Measurements from ENCODE around the gene RNF223. TPM values are rescaled to one million over a fixed set of nuclear protein-coding genes. Genes with fewer than 3 reads are reported as not detected.
A peak's percentile ranks its signal among the peaks of the same experiment; 100 is the strongest.

The RNF223 gene
- total RNA-seq, 1 experiment from 2014 or later, result not detected

DNA sequence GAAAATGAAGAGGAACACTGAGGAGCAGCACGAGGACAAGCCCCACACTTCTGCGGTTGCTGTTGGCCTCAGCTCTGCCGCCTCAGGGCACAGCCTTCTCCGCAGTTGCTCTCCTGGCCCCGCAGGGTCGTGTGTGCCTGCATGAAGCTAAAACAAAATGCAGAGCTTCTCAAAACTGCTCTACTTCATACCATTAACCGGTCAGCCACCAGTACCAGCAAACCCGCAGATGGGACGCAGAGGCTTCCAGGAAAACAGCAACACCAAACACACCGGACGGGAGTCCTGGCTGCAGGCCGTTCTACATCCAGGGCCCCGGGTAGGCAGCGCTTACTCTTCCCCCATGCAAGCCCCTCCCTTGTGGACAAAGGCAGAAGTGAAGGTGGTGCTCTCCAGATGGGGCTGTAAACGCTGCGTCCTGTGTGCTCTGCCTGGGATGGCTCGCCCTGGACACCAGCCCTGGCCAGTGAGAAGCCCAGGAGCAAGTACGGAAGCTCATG, 48.9 kb upstream of the RNF223 start (continued):
- TF ChIP-seq, protein P1, sequence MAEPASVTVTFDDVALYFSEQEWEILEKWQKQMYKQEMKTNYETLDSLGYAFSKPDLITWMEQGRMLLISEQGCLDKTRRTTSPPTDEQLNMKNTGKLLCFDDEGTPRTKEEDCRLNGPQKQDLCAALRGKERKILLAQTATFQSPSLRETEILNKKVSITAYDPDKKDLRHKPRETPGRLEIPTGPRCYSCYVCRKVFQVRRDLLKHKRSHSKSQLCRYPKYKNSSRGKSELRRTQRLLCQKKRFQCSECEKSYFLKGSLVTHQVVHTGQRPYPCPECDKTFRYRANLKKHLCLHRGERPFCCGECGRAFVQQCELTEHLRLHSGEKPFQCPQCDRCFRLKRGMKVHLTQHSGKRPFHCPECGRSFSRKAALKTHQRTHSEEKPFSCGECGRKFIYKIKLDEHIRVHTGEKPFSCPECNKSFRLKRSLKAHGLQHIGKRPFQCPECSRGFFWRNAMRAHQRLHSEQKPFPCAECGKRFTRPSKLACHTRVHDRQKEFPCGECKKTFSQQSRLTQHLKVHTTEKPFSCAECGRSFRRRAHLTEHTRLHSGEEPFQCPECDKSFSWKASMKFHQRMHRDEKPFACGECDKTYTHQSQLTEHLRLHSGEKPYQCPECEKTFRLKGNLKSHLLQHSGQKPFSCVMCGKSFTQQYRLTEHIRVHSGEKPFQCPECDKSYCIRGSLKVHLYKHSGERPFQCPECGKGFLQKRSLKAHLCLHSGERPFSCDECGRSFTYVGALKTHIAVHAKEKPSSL (CRISPR knock-in tag; conservative IDR thresholded peaks at IDR 0.05), result no peak
- no peak for TF ChIP-seq NR3C1 (CRISPR knock-in tag; conservative IDR thresholded peaks at IDR 0.05; ENCODE audit: low read depth)

DNA sequence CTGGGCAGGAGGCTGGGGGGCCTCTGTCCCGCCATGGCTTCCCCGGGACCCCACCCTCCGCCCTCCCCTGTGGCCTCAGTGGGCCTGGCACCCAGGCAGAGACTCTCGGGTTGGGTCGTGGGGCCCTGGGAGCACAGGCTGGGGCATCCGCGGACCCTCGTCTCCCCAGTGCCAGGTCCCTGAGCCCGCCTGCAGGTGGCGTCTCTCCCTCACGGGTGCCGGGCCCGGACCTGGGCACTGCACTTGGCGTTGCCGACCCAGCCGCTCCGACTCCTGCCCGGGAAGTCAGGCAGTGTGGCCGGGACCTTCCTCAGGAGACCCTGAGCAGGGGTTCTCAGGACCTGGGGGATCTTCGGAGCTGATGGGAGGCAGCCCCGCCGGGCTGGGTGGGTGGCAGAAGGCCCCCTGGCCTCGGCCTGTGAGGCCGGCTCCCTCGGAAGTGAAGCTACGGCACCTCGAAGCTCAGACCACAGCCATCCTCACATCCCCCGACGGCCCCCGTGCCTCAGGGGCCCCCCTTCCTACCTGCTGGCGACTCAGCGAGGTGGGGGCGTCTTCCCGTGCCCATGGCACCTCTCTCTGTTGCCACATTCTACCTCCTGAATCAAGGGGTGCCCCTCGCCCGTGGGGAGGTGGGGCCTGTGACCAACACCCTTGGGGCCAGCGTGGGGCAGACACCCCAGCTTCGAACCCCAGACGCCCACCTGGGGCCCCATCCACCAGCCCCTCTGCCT, 48.1 kb upstream of the RNF223 start:
- H3K4me1 Mint-ChIP-seq, result no peaks in the 10 kb centered on the region
- peaks cover 24% of the 10 kb centered on the region for H3K27me3 Mint-ChIP-seq (ENCODE audit: low read depth)
- TF ChIP-seq, protein P2, sequence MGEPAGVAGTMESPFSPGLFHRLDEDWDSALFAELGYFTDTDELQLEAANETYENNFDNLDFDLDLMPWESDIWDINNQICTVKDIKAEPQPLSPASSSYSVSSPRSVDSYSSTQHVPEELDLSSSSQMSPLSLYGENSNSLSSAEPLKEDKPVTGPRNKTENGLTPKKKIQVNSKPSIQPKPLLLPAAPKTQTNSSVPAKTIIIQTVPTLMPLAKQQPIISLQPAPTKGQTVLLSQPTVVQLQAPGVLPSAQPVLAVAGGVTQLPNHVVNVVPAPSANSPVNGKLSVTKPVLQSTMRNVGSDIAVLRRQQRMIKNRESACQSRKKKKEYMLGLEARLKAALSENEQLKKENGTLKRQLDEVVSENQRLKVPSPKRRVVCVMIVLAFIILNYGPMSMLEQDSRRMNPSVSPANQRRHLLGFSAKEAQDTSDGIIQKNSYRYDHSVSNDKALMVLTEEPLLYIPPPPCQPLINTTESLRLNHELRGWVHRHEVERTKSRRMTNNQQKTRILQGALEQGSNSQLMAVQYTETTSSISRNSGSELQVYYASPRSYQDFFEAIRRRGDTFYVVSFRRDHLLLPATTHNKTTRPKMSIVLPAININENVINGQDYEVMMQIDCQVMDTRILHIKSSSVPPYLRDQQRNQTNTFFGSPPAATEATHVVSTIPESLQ (CRISPR knock-in tag; IDR thresholded peaks at IDR 0.05), result no peak
- TF ChIP-seq, protein P3, sequence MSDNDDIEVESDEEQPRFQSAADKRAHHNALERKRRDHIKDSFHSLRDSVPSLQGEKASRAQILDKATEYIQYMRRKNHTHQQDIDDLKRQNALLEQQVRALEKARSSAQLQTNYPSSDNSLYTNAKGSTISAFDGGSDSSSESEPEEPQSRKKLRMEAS (CRISPR knock-in tag; IDR thresholded peaks at IDR 0.05), result no peak
- TF ChIP-seq, protein P4, sequence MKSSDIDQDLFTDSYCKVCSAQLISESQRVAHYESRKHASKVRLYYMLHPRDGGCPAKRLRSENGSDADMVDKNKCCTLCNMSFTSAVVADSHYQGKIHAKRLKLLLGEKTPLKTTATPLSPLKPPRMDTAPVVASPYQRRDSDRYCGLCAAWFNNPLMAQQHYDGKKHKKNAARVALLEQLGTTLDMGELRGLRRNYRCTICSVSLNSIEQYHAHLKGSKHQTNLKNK (CRISPR knock-in tag; IDR thresholded peaks at IDR 0.05), result no peak
- TF ChIP-seq NFYB (CRISPR knock-in tag; conservative IDR thresholded peaks at IDR 0.05; ENCODE audit: low read depth) (no peak), GABPB1 (CRISPR knock-in tag; IDR thresholded peaks at IDR 0.05) (peak; percentile 29; the same call in 1 of the 2 replicates), JAZF1 (CRISPR knock-in tag; IDR thresholded peaks at IDR 0.05) (no peak), KAT7 (CRISPR knock-in tag; IDR thresholded peaks at IDR 0.05; ENCODE audit: borderline replicate concordance) (no peak), ETV6 (CRISPR knock-in tag; IDR thresholded peaks at IDR 0.05) (no peak), ZNF671 (CRISPR knock-in tag; IDR thresholded peaks at IDR 0.05) (no peak)
- TF ChIP-seq, protein P5, sequence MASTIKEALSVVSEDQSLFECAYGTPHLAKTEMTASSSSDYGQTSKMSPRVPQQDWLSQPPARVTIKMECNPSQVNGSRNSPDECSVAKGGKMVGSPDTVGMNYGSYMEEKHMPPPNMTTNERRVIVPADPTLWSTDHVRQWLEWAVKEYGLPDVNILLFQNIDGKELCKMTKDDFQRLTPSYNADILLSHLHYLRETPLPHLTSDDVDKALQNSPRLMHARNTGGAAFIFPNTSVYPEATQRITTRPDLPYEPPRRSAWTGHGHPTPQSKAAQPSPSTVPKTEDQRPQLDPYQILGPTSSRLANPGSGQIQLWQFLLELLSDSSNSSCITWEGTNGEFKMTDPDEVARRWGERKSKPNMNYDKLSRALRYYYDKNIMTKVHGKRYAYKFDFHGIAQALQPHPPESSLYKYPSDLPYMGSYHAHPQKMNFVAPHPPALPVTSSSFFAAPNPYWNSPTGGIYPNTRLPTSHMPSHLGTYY (CRISPR knock-in tag; IDR thresholded peaks at IDR 0.05), result no peak
- TF ChIP-seq, protein P6, sequence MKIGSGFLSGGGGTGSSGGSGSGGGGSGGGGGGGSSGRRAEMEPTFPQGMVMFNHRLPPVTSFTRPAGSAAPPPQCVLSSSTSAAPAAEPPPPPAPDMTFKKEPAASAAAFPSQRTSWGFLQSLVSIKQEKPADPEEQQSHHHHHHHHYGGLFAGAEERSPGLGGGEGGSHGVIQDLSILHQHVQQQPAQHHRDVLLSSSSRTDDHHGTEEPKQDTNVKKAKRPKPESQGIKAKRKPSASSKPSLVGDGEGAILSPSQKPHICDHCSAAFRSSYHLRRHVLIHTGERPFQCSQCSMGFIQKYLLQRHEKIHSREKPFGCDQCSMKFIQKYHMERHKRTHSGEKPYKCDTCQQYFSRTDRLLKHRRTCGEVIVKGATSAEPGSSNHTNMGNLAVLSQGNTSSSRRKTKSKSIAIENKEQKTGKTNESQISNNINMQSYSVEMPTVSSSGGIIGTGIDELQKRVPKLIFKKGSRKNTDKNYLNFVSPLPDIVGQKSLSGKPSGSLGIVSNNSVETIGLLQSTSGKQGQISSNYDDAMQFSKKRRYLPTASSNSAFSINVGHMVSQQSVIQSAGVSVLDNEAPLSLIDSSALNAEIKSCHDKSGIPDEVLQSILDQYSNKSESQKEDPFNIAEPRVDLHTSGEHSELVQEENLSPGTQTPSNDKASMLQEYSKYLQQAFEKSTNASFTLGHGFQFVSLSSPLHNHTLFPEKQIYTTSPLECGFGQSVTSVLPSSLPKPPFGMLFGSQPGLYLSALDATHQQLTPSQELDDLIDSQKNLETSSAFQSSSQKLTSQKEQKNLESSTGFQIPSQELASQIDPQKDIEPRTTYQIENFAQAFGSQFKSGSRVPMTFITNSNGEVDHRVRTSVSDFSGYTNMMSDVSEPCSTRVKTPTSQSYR (CRISPR knock-in tag; IDR thresholded peaks at IDR 0.05), result 0 out of 2 replicates have a peak, but pooled peaks have one; percentile 37
- TF ChIP-seq, protein P7, sequence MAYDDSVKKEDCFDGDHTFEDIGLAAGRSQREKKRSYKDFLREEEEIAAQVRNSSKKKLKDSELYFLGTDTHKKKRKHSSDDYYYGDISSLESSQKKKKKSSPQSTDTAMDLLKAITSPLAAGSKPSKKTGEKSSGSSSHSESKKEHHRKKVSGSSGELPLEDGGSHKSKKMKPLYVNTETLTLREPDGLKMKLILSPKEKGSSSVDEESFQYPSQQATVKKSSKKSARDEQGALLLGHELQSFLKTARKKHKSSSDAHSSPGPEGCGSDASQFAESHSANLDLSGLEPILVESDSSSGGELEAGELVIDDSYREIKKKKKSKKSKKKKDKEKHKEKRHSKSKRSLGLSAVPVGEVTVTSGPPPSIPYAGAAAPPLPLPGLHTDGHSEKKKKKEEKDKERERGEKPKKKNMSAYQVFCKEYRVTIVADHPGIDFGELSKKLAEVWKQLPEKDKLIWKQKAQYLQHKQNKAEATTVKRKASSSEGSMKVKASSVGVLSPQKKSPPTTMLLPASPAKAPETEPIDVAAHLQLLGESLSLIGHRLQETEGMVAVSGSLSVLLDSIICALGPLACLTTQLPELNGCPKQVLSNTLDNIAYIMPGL (CRISPR knock-in tag; IDR thresholded peaks at IDR 0.05), result peak; percentile 86; the same call in 1 of the 2 replicates
- TF ChIP-seq, protein P8, sequence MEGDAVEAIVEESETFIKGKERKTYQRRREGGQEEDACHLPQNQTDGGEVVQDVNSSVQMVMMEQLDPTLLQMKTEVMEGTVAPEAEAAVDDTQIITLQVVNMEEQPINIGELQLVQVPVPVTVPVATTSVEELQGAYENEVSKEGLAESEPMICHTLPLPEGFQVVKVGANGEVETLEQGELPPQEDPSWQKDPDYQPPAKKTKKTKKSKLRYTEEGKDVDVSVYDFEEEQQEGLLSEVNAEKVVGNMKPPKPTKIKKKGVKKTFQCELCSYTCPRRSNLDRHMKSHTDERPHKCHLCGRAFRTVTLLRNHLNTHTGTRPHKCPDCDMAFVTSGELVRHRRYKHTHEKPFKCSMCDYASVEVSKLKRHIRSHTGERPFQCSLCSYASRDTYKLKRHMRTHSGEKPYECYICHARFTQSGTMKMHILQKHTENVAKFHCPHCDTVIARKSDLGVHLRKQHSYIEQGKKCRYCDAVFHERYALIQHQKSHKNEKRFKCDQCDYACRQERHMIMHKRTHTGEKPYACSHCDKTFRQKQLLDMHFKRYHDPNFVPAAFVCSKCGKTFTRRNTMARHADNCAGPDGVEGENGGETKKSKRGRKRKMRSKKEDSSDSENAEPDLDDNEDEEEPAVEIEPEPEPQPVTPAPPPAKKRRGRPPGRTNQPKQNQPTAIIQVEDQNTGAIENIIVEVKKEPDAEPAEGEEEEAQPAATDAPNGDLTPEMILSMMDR (IDR thresholded peaks at IDR 0.05), result peak; percentile 58
- H3K4me3 Mint-ChIP-seq, result no peak overlapping the region
- DNase-seq (ENCODE audit: low spot score) (peak; percentile 89), ATAC-seq (peak; percentile 96)
- no peak overlapping the region for H3K27ac Mint-ChIP-seq
- peaks cover 9% of the 10 kb centered on the region for H3K9me3 Mint-ChIP-seq
- ChIA-PET CTCF (interaction anchor here (0.5 to 2.9 kb wide), 30 partner anchors 8 to 217 kb away, joined by 3 to 20 read pairs (median 4); partner anchors contain the start of genes B3GALT6, C1QTNF12, SDF4 and TNFRSF18), POLR2A (interaction anchor here (1.0 kb wide), 1 partner anchor 43 kb away, joined by 3 read pairs; no protein-coding TSS in a partner anchor)
- no peaks in the 10 kb centered on the region for H3K36me3 Mint-ChIP-seq
